Heart right ventricle (tissue), 16 donors: Measurements from ENCODE around the gene THSD4. TPM values are rescaled to one million over a fixed set of nuclear protein-coding genes. Genes with fewer than 3 reads are reported as not detected.
A peak's percentile ranks its signal among the peaks of the same experiment; 100 is the strongest.

Source experiments
- ATAC-seq, 8 donors: fragments of 200-7000 bp; cut with Tn5 transposase; one replicate each; pipeline ENCODE4 v1.9.1; 2020; ENCODE audit warnings: mild to moderate bottlenecking in 8 of 8, moderate library complexity in 8 of 8, moderate number of reproducible peaks in 1 of 8
- DNase-seq, 2 donors: peaks; one replicate each; pipeline ENCODE4 v3.0.0-alpha.2; 2020
- H3K27ac ChIP-seq, 10 donors: fragments of 200-600 bp; sonication (generic) in 2 of 10; one replicate each; pipeline versions ENCODE4 v1.5.0 to v1.8.0; 2020 to 2022; ENCODE audit warnings: mild to moderate bottlenecking in 3 of 10
- H3K27me3 ChIP-seq, 7 donors: fragments of 200-600 bp; one replicate each; pipeline ENCODE4 v1.8.0; 2021 to 2022; ENCODE audit warnings: mild to moderate bottlenecking in 2 of 7
- H3K36me3 ChIP-seq, 9 donors: fragments of 200-600 bp; sonication (generic) in 1 of 9; one replicate each; pipeline versions ENCODE4 v1.5.0 to v1.8.0; 2020 to 2022; ENCODE audit warnings: mild to moderate bottlenecking in 2 of 9
- H3K4me1 ChIP-seq, 9 donors: fragments of 200-600 bp; sonication (generic) in 1 of 9; one replicate each; pipeline versions ENCODE4 v1.5.0 to v1.8.0; 2020 to 2022; ENCODE audit warnings: mild to moderate bottlenecking in 4 of 9
- H3K4me3 ChIP-seq, 10 donors: fragments of 200-600 bp; sonication (generic) in 2 of 10; one replicate each; pipeline versions ENCODE4 v1.5.0 to v1.8.0; 2020 to 2022; ENCODE audit warnings: mild to moderate bottlenecking in 7 of 10, moderate library complexity in 2 of 10
- H3K9me3 ChIP-seq, 11 donors: fragments of 200-600 bp in 10 of 11; sonication (generic) in 2 of 11; one replicate each; pipeline versions ENCODE4 v1.5.0 to v1.8.0; 2013 to 2022; ENCODE audit warnings: mild to moderate bottlenecking in 2 of 11, control low read depth in 1 of 11, moderate library complexity in 1 of 11
- WGBS, 2 donors: extraction: QIAGEN DNeasy Blood & Tissue Kit; methylation state at CpG; one replicate each; pipeline ENCODE4 v1.1.7; 2013; ENCODE audit warnings: inconsistent platforms in 1 of 2; 5-methylcytosine and 5-hydroxymethylcytosine counted together
- intact Hi-C, 10 donors: fragments of 100-400 bp; cut with DNase I; formaldehyde crosslinking; loops; one replicate each; pipeline versions ENCODE4 v1.11.1 to v1.14.2; 2022
- polyA plus RNA-seq, 2 donors: library from polyadenylated mRNA; stranded (reverse); fragments of 200-250 nt; gene quantifications; one replicate each; pipeline ENCODE4 v1.2.3, GENCODE V29; 2013
- total RNA-seq, 10 donors: library from RNA; stranded (reverse); fragmentation: NEBNext Ultra II Directional in 3 of 10; extraction: Animal tissue kit (Norgen Biotek cat#: 25700) in 3 of 10; gene quantifications; one replicate each; pipeline versions ENCODE4 v1.2.1 to v1.2.4, GENCODE V29; 2021 to 2023
- TF ChIP-seq, protein P1 (sequence below), 9 donors: fragments of 200-600 bp; sonication (generic) in 2 of 9; IDR thresholded peaks; one replicate each; pipeline versions ENCODE4 v1.5.0 to v1.8.0; 2021 to 2022; ENCODE audit warnings: antibody characterized with exemption in 9 of 9, mild to moderate bottlenecking in 5 of 9, moderate library complexity in 1 of 9
- donor health status: Arrhythmogenic right ventricular cardiomyopathy.
- donor health status: ischemic (EF 13 %, LVEDD 7.1; RV severe dilation, severe dysfunction).
- donor health status: healthy with polysubstance abuse.
- donor health status: DM: no; HTN: yes; CAD: no.
- donor health status: DM: no; HTN: no; CAD: no.
- donor health status: ischemic (EF 25% LVEDD 6.9; RV normal size, moderate dysfunction).
- donor health status: ischemic (EF 25% LVEDD 5.7; RV mildly dilated, moderate dysfunction).
- donor health status: healthy.
- donor health status: DM: yes; HTN: yes; CAD: no.
- donor health status: Ischemic cardiomyopathy.
- donor health status: ischemic (EF 35%, LVEDD 5.7; RV mildly dilated, moderate dysfunction).
- donor health status: nonischemic (EF 11% LVEDD 7.7; RV severe dilation, severe dysfunction).
- donor health status: DM: yes; HTN: yes; CAD: no.
- donor health status: PGD.
- donor health status: ischemic (EF 29% LVEDD 5.4; RV normal size, mild dysfunction).
- donor health status: nonischemic (EF 23%, LVEDD 6.1; RV moderate dilation, normal function).

Gene THSD4
- total and polyA plus RNA-seq, 12 donors, result 20.8 to 212 (median 139) TPM

DNA sequence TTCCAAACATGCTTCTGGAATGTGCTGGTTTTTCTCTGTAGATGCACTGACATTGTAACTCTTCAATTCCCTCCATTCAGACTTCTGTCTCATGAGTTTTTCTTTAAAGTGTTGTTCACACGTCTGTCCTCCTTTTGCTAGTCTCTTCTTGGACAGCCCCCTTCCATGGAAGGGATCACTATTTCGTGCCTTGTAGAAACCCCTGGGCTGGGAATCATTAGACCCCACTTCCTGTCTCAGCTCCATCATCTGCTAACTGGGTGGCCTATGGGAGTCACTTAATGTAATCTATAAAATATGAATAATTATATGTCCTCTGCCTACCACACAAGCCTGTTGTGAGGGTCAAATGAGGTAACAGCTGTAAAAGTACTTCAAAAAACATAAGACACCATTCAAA, 110.6 kb downstream of the THSD4 start:
- DNase-seq, result no peak
- ATAC-seq, result no peak
- intact Hi-C loops, result no loop called here

DNA sequence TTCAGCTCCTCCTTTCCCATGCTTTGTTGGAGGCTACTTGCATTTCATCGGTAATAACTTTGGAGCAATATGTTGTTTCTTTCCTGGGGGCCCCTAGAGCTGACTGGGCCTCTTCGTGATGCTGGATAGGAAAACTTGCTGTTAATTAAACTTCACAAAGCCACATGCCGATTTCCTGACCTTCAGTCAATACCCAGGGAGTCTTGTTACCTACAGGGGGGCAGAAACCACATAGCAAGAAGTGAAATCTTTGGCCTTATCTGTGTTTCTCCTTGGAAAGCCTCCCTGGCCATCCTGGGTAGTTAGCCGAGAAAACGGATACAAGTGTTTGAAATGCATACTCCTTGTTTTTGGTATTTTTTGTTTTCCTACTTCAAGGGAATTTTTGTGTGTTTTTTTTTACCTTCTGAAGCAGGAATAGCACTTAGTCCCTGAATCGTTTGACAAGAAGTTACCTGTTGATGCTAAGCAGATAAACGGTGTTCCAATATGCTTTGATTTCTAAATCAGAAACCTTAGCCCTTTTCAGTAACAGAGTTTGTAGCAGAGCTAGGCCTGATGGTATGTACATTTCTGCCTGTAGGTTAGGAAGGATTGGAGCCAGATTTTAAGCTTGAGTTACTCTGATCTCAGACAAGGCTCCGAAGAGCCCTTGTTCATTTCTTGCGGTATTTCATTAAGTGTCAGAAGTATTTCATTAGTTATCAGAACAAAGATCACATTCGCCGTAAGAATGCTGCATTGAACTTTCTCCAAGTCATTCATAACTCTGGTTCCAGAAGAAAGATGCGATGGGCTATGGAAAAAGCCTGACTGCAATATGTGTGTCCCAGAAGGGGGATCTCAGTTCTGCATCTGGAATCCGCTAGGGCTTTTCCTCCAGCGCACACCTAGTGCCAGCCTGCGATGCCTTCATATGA, 111.5 kb downstream of the THSD4 start:
- 77 to 78% methylated on average over 15 of the region's 15 CpGs for WGBS, 2 donors
- no peaks in the 10 kb centered on the region for H3K27me3 ChIP-seq
- no peak overlapping the region for H3K4me3 ChIP-seq
- ATAC-seq (no peak), DNase-seq (no peak)
- no peak overlapping the region for H3K27ac ChIP-seq
- no peaks in the 10 kb centered on the region for H3K36me3 ChIP-seq
- intact Hi-C loops, result no loop called here
- TF ChIP-seq, protein P1, sequence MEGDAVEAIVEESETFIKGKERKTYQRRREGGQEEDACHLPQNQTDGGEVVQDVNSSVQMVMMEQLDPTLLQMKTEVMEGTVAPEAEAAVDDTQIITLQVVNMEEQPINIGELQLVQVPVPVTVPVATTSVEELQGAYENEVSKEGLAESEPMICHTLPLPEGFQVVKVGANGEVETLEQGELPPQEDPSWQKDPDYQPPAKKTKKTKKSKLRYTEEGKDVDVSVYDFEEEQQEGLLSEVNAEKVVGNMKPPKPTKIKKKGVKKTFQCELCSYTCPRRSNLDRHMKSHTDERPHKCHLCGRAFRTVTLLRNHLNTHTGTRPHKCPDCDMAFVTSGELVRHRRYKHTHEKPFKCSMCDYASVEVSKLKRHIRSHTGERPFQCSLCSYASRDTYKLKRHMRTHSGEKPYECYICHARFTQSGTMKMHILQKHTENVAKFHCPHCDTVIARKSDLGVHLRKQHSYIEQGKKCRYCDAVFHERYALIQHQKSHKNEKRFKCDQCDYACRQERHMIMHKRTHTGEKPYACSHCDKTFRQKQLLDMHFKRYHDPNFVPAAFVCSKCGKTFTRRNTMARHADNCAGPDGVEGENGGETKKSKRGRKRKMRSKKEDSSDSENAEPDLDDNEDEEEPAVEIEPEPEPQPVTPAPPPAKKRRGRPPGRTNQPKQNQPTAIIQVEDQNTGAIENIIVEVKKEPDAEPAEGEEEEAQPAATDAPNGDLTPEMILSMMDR (IDR thresholded peaks at IDR 0.05), result no peak
- peaks cover 0 to 3% (median 0%) of the 10 kb centered on the region in 11 donors for H3K9me3 ChIP-seq
- peaks cover 0 to 47% (median 12%) of the 10 kb centered on the region in 9 donors for H3K4me1 ChIP-seq

More for the DNA sequence above, 110.6 kb downstream of the THSD4 start:
- H3K27me3 ChIP-seq, result no peaks in the 10 kb centered on the region
- TF ChIP-seq, protein P1 (IDR thresholded peaks at IDR 0.05), result no peak
- H3K4me1 ChIP-seq, result peaks cover 0 to 38% (median 9%) of the 10 kb centered on the region in 9 donors
- H3K4me3 ChIP-seq, result no peak overlapping the region
- H3K9me3 ChIP-seq, result peaks cover 0 to 3% (median 0%) of the 10 kb centered on the region in 11 donors
- H3K36me3 ChIP-seq, result no peaks in the 10 kb centered on the region
- WGBS, 2 donors, result 78 to 80% methylated on average over 2 of the region's 2 CpGs
- no peak overlapping the region for H3K27ac ChIP-seq

DNA sequence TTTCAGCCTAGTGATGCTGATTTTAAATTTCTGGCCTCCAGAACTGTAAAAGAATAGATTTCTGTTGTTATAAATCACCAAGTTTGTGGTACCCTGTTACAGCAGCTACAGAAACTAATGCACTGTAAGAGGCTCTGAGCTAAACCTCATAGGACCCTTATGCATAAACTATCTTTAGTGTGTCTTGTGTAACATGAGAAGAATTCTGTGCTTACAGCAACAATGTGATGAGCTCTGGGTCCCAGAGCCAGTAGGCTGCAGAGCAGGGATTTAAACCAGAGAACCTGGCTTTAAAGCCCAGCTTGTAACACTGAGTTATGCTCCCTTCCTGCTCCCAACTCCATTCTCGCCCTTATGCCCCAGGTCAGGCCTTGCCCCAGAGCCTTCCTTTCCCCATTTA, 113.1 kb downstream of the THSD4 start:
- no peak overlapping the region for H3K4me3 ChIP-seq
- peaks cover 0 to 43% (median 13%) of the 10 kb centered on the region in 9 donors for H3K4me1 ChIP-seq
- H3K27ac ChIP-seq, result peak overlapping the region in 3 of 10 donors; percentile 1 to 26 (median 5)
- 95 to 96% methylated on average over 1 of the region's 1 CpG for WGBS, 2 donors
- DNase-seq (no peak), ATAC-seq (peak in 1 of 8 donors; percentile 39)
- H3K9me3 ChIP-seq, result peaks cover 0 to 3% (median 0%) of the 10 kb centered on the region in 11 donors
- intact Hi-C loops, result no loop called here
- no peaks in the 10 kb centered on the region for H3K36me3 ChIP-seq
- no peaks in the 10 kb centered on the region for H3K27me3 ChIP-seq
- TF ChIP-seq, protein P1 (IDR thresholded peaks at IDR 0.05), result no peak

DNA sequence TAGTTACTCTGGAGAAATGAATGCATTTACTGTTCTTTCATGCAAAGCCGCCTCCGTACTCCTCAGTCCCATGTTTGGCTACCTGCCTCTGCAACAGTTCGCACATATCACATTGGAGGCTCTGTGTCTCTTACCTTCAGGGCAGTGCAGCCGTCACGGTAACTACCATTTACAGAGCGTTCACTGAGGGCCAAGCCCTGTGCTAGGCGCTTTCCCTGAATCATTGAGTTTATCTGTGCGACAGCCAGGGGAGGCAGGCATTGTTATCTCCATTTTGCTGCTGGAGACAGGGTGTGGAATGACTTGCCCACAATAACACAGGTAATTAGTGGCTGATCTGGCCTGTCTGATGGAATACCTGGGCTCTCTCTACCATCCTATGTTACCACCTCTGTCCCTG, 115.0 kb downstream of the THSD4 start:
- WGBS, 2 donors, result 77 to 86% methylated on average over 8 of the region's 8 CpGs
- TF ChIP-seq, protein P1 (IDR thresholded peaks at IDR 0.05), result no peak
- ATAC-seq (peak in 1 of 8 donors; percentile 7), DNase-seq (no peak)
- H3K4me1 ChIP-seq, result peaks cover 0 to 59% (median 24%) of the 10 kb centered on the region in 9 donors
- no peaks in the 10 kb centered on the region for H3K9me3 ChIP-seq
- H3K4me3 ChIP-seq, result no peak overlapping the region
- H3K27me3 ChIP-seq, result no peaks in the 10 kb centered on the region
- intact Hi-C loops, result loop anchor here in 1 of 10 donors (10.0 kb wide), 1 partner anchor 106 kb away; no protein-coding TSS in a partner anchor
- no peaks in the 10 kb centered on the region for H3K36me3 ChIP-seq
- H3K27ac ChIP-seq, result no peak overlapping the region
